CD14-positive monocyte (primary cell): ENCODE results near the gene ATP5MK. TPM values are rescaled to one million over a fixed set of nuclear protein-coding genes. Genes with fewer than 3 reads are reported as not detected.

Experiments used
- DNase-seq, 3 donors: peaks; one replicate each; pipeline ENCODE4 v3.0.0-alpha.2; 2011 to 2022
- H2AFZ ChIP-seq: 2 replicates; pipeline ENCODE4 v1.6.0; 2012; ENCODE audit warnings: mild to moderate bottlenecking, low read depth, low read length, inconsistent platforms; ENCODE audit not compliant: insufficient read depth, poor library complexity, severe bottlenecking
- H3K27ac ChIP-seq, 2 donors: 1 replicate in 1 of 2; 2 replicates in 1 of 2; pipeline ENCODE4 v1.5.1; 2012 to 2013; ENCODE audit warnings: low read length in 2 of 2, control low read depth in 1 of 2, inconsistent platforms in 1 of 2, low read depth in 1 of 2, mild to moderate bottlenecking in 1 of 2
- H3K27me3 ChIP-seq, 2 donors: one replicate each; pipeline versions ENCODE4 v1.6.0 to v1.6.1; 2011 to 2013; ENCODE audit warnings: low read length in 2 of 2; ENCODE audit not compliant: control insufficient read depth in 2 of 2, insufficient read depth in 2 of 2
- H3K36me3 ChIP-seq, 2 donors: replicated peaks in 1 of 2; 1 replicate in 1 of 2; 2 replicates in 1 of 2; pipeline versions ENCODE4 v1.5.1 to v1.6.1; 2012 to 2013; ENCODE audit warnings: low read length in 2 of 2, control low read depth in 1 of 2, inconsistent platforms in 1 of 2, mild to moderate bottlenecking in 1 of 2; ENCODE audit not compliant: insufficient read depth in 2 of 2, control insufficient read depth in 1 of 2
- H3K4me1 ChIP-seq, 2 donors: 1 replicate in 1 of 2; 2 replicates in 1 of 2; pipeline versions ENCODE4 v1.5.1 to v1.6.1; 2012 to 2013; ENCODE audit warnings: low read length in 2 of 2, control low read depth in 1 of 2, inconsistent platforms in 1 of 2, mild to moderate bottlenecking in 1 of 2, moderate library complexity in 1 of 2; ENCODE audit not compliant: insufficient read depth in 2 of 2, control insufficient read depth in 1 of 2
- H3K4me2 ChIP-seq: replicated peaks from 2 replicates; pipeline ENCODE3; 2012; ENCODE audit warnings: low read length, moderate library complexity, mild to moderate bottlenecking; ENCODE audit not compliant: poor library complexity, severe bottlenecking; ENCODE audit errors: extremely low read depth
- H3K4me3 ChIP-seq, 3 experiments: fragments of 200-600 bp in 1 of 3; sonication (generic) in 1 of 3; replicated peaks in 1 of 3; 1 replicate in 2 of 3; 2 replicates in 1 of 3; pipeline ENCODE4 v1.5.1; 2011 to 2013; ENCODE audit warnings: low read length in 3 of 3, mild to moderate bottlenecking in 3 of 3, control low read depth in 2 of 3, low read depth in 2 of 3, inconsistent platforms in 1 of 3, moderate library complexity in 1 of 3
- H3K79me2 ChIP-seq: 2 replicates; pipeline ENCODE4 v1.6.0; 2012; ENCODE audit warnings: mild to moderate bottlenecking, control low read depth, inconsistent platforms, low read length, moderate library complexity; ENCODE audit not compliant: insufficient read depth
- H3K9ac ChIP-seq: 2 replicates; pipeline ENCODE4 v1.6.0; 2017; ENCODE audit warnings: low read length, mild to moderate bottlenecking; ENCODE audit not compliant: insufficient read depth, poor library complexity, severe bottlenecking
- H3K9me3 ChIP-seq, 2 donors: replicated peaks in 1 of 2; 1 replicate in 1 of 2; 2 replicates in 1 of 2; pipeline versions ENCODE4 v1.5.1 to v1.6.1; 2012 to 2013; ENCODE audit warnings: low read length in 2 of 2, control low read depth in 1 of 2; ENCODE audit not compliant: control insufficient read depth in 1 of 2, insufficient read depth in 1 of 2
- H4K20me1 ChIP-seq: 2 replicates; pipeline ENCODE4 v1.6.0; 2012; ENCODE audit warnings: mild to moderate bottlenecking, low read length, control low read depth, moderate library complexity; ENCODE audit not compliant: insufficient read depth
- H3K27ac Mint-ChIP-seq, 7 donors: one replicate each; pipeline ENCODE4 v1.8.0; 2020; ENCODE audit warnings: mild to moderate bottlenecking in 7 of 7, mixed read lengths in 7 of 7, moderate library complexity in 6 of 7, inconsistent platforms in 2 of 7
- H3K27me3 Mint-ChIP-seq, 3 donors: one replicate each; pipeline ENCODE4 v1.8.0; 2021 to 2022; ENCODE audit warnings: low read depth in 3 of 3, mild to moderate bottlenecking in 3 of 3, mixed read lengths in 3 of 3, moderate library complexity in 3 of 3, inconsistent platforms in 1 of 3
- H3K36me3 Mint-ChIP-seq, 2 donors: one replicate each; pipeline ENCODE4 v1.8.0; 2020; ENCODE audit warnings: mixed read lengths in 2 of 2, inconsistent platforms in 1 of 2, mild to moderate bottlenecking in 1 of 2
- H3K4me1 Mint-ChIP-seq: one replicate; pipeline ENCODE4 v1.8.0; 2020; ENCODE audit warnings: mild to moderate bottlenecking, mixed read lengths
- H3K4me3 Mint-ChIP-seq, 2 donors: one replicate each; pipeline ENCODE4 v1.8.0; 2020; ENCODE audit warnings: mild to moderate bottlenecking in 2 of 2, mixed read lengths in 2 of 2, moderate library complexity in 1 of 2
- H3K9me3 Mint-ChIP-seq, 7 donors: one replicate each; pipeline ENCODE4 v1.8.0; 2020 to 2022; ENCODE audit warnings: mixed read lengths in 7 of 7, mild to moderate bottlenecking in 6 of 7, moderate library complexity in 6 of 7, inconsistent platforms in 2 of 7
- WGBS: methylation state at CpG from one replicate; pipeline ENCODE4 v1.1.5; 2013; ENCODE audit warnings: missing lambda C conversion rate; ENCODE audit not compliant: insufficient coverage; 5-methylcytosine and 5-hydroxymethylcytosine counted together
- intact Hi-C, 2 donors: fragments of 100-400 bp; cut with micrococcal nuclease; formaldehyde crosslinking; loops; one replicate each; pipeline versions ENCODE4 v1.15.0 to v1.15.1; 2023
- polyA plus RNA-seq, 3 donors: library from polyadenylated mRNA; depleted of rRNA in 1 of 3; unstranded in 2 of 3; stranded (reverse) in 1 of 3; fragments of 300-500 nt in 2 of 3; fragments of >200 nt in 1 of 3; fragmentation: Illumina TruSeq in 2 of 3; gene quantifications; 1 replicate in 2 of 3; 2 replicates in 1 of 3; pipeline ENCODE4 v1.2.3, GENCODE V29; 2012 to 2021
- TF ChIP-seq, protein P1 (sequence below): fragments of 200-600 bp; IDR thresholded peaks from one replicate; pipeline ENCODE4 v1.8.0; 2022; ENCODE audit warnings: antibody characterized with exemption, mild to moderate bottlenecking

Gene ATP5MK
- polyA plus RNA-seq, 3 donors: 285 to 531 (median 529) TPM

- intact Hi-C loops: no loop called here
- H3K9me3 Mint-ChIP-seq: no peaks in the 10 kb centered on the region
- Histone ChIP-seq H3K4me2 (no peak overlapping the region), H3K27ac (peak overlapping the region in 1 of 2 donors; percentile 45), H3K9ac (no peak overlapping the region), H2AFZ (no peak overlapping the region), H3K9me3 (no peaks in the 10 kb centered on the region), H3K4me1 (peaks cover 11 to 27% of the 10 kb centered on the region in 2 donors), H3K79me2 (peaks cover 33% of the 10 kb centered on the region), H3K27me3 (no peaks in the 10 kb centered on the region), H3K36me3 (peaks cover 89 to 100% of the 10 kb centered on the region in 2 donors), H4K20me1 (peaks cover 80% of the 10 kb centered on the region), H3K4me3 (no peak overlapping the region)
- TF ChIP-seq, protein P1, sequence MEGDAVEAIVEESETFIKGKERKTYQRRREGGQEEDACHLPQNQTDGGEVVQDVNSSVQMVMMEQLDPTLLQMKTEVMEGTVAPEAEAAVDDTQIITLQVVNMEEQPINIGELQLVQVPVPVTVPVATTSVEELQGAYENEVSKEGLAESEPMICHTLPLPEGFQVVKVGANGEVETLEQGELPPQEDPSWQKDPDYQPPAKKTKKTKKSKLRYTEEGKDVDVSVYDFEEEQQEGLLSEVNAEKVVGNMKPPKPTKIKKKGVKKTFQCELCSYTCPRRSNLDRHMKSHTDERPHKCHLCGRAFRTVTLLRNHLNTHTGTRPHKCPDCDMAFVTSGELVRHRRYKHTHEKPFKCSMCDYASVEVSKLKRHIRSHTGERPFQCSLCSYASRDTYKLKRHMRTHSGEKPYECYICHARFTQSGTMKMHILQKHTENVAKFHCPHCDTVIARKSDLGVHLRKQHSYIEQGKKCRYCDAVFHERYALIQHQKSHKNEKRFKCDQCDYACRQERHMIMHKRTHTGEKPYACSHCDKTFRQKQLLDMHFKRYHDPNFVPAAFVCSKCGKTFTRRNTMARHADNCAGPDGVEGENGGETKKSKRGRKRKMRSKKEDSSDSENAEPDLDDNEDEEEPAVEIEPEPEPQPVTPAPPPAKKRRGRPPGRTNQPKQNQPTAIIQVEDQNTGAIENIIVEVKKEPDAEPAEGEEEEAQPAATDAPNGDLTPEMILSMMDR: no peak
- H3K36me3 Mint-ChIP-seq: peaks cover 90 to 96% of the 10 kb centered on the region in 2 donors
- peaks cover 0 to 2% (median 1%) of the 10 kb centered on the region in 3 donors for H3K27me3 Mint-ChIP-seq
- peak overlapping the region in 2 of 7 donors; percentile 37 to 57 for H3K27ac Mint-ChIP-seq
- WGBS: 100% methylated on average over 8 of the region's 10 CpGs
- peaks cover 36% of the 10 kb centered on the region for H3K4me1 Mint-ChIP-seq
- DNase-seq: no peak
- H3K4me3 Mint-ChIP-seq: no peak overlapping the region
Observed at GRCh38 chr10:103444478-103444877, 48.2 kb upstream of the ATP5MK start.

DNA sequence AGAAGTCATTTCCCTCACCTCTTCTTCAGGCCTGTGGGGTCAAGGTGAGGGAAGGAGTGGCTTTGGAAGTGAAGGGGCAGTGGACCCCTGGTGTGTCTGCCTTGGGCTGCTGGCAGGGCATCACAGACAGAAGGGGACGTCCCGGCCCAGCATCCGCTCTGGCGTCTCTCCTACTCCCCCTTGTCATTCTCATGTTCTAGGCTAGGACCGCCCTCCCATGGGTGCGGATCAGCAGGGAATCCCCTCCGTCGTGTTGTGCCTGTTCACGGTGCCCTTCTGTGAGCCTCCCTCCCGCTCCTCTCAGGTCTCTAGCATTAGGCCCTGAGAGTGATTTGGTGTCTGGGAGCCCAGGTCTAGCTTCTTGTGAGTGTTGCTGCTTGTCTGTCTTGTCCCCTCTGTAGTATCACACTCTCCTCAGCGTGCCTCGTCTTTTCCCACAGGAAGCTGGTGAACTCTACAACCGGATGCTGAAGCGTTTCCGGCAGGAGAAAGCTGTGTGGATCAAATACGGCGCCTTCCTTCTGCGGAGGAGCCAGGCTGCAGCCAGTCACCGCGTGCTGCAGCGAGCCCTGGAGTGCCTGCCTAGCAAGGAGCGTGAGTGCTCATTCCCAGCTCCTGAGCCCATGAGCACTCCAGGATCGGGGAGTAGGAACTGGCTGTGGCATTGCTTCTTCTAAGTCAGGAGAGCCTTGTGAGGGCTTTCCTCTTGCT is 47.4 kb upstream of the ATP5MK start:
- Mint-ChIP-seq H3K4me3 (no peak overlapping the region), H3K4me1 (peaks cover 27% of the 10 kb centered on the region), H3K27ac (peak overlapping the region in 6 of 7 donors; percentile 15 to 80 (median 55)), H3K27me3 (peaks cover 0 to 2% (median 0%) of the 10 kb centered on the region in 3 donors), H3K36me3 (peaks cover 88 to 95% of the 10 kb centered on the region in 2 donors), H3K9me3 (no peaks in the 10 kb centered on the region)
- Histone ChIP-seq H3K36me3 (peaks cover 88 to 100% of the 10 kb centered on the region in 2 donors), H3K27me3 (no peaks in the 10 kb centered on the region), H4K20me1 (peaks cover 71% of the 10 kb centered on the region), H3K27ac (peak overlapping the region in 1 of 2 donors; percentile 45), H3K9me3 (no peaks in the 10 kb centered on the region), H3K4me1 (peaks cover 3 to 18% of the 10 kb centered on the region in 2 donors), H2AFZ (no peak overlapping the region), H3K4me3 (no peak overlapping the region), H3K4me2 (no peak overlapping the region), H3K9ac (no peak overlapping the region), H3K79me2 (peaks cover 24% of the 10 kb centered on the region)
- no peak for DNase-seq
- TF ChIP-seq, protein P1: no peak
- 96% methylated on average over 13 of the region's 23 CpGs for WGBS
- intact Hi-C loops: no loop called here
